GM19468 (cell line): ENCODE measurements around the gene MINDY1.

ENCODE experiments used
- ATAC-seq: cut with Tn5 transposase; IDR thresholded peaks from one replicate; pipeline ENCODE4 v1.9.1; 2021; ENCODE audit warnings: mild to moderate bottlenecking, moderate library complexity, moderate number of reproducible peaks; ENCODE audit not compliant: unreplicated experiment; ENCODE audit errors: extremely low read depth

Gene MINDY1

DNA sequence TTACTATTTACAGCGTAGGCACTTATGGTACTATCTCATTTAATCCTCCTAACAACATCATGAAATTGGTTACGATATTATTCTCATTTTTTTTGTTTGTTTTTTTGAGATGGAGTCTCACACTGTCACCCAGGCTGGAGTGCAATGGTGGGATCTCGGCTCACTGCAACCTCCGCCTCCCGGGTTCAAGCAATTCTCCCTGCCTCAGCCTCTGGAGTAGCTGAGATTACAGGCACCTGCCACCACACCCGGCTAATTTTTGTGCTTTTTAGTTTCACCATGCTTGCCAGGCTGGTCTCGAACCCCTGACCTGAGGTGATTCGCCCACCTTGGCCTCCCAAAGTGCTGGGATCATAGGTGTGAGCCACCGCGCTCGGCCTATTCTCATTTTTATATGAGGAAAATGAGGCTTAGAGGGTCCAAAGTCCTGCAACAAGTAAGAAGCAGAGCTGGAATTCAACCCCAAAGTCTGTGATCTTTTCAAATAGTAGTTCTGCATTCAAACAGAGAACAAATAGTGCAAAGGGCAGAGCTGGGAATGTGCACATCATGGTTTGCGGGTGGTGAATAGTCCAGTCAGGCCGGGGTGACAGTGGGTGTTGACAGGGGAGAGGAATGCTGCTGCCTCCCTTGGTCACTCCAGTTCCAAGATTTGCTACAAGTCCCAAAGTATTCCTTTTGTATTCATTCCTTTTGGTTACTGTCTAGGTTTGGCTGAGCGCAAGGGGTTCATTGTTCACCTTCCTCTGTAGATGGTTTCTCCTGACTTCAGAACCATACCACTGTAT, 6.2 kb upstream of the MINDY1 start:
- ATAC-seq, result no peak

- ATAC-seq, result no peak
Observed at GRCh38 chr1:151011154-151011850, 4.6 kb upstream of the MINDY1 start.

DNA sequence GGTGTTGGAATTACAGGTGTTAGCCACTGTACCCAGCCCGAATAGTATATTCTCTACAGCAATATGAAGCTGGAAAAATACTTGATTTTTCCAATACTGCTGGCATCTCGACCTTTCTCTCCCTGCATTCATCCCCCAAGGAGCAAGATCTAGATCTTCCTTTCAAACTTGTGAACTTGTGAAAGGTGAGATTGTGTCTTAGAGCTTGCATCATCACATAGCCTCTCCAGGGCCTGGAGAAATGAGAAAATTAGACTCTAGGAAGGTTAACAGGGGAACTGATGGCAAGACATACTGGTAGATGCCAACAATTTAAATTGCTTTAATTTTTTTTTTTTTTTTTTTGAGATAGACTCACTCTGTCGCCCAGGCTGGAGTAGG, 3.6 kb upstream of the MINDY1 start:
- no peak for ATAC-seq

DNA sequence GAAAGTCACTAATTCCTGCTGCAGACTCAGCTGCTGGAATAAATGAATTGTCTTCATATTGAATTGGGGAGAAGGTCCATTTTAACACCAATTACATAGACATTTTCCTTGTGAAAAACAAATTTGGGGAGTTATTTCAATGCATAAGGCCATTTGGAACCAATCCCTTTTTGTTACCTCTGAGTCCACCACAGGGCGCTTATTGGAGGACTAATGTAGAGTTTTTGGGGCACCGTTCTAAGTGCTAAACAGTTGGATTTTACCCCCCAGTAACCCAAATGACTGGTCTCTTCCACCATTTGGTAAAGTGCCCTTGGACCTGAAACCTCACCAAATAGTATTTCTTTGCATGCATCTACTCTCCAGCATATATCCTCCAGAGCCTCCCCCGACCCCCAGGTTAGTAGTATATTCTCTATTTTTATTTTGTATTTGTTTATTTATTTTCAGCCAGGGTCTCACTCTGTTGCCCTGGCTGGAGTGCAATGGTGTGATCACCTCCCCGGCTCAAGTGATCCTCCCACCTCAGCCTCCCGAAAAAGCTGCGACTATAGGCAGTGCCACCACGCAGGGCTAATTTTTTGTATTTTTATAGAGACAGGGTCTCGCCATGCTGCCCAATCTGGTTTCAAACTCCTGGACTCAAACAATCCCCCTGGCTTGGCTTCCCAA, 3.1 kb upstream of the MINDY1 start:
- ATAC-seq, result no peak

DNA sequence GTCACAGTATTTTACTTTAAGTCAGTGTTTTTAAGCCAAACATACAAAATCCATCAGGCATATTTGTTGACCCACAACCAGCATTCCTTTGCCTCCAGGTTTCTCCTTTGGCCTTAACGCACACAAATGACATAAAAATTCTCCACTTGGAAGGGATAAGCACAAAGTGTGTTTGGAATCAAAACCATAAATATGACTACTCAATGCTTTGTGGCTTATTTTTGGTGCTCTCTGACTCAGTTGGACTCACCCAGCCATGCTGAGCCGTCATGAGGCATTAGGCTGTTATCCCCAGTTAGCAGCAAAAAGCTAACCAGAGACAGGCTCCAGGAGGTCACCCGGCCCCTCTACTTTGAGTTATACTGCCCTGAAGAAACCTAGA, 2.5 kb upstream of the MINDY1 start:
- ATAC-seq, result no peak

GRCh38 chr1:151008244-151009205, 1.8 kb upstream of the MINDY1 start, which contains the start of gene PRUNE1:
TSS of gene PRUNE1 (plus strand) at chr1:151008449. CDS start at chr1:151008633, 184 bp downstream.
- ATAC-seq, result peak; percentile 36

GRCh38 chr1:151007853-151008243, 1.1 kb upstream of the MINDY1 start:
- no peak for ATAC-seq

GRCh38 chr1:151005729-151006319, 878 bp downstream of the MINDY1 start:
- ATAC-seq, result no peak

DNA sequence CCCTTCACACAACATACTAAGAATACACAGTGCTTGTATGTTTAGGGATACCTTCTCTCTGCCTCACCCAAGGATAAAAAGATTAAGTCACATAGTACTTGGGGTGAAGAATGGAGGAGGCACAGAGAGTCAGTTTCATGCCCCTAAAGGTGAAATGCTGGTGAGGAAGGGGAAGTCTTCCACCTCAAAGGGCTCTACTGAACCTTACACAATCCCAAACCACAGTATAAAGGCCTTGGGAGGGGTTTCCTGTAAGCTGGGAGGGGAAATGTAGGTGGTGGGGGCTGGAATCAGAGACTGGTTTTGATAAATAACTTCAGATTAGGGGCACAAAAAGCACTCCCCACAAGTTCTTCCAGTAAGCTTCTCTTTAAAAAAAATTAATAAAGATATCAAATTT, 3.5 kb downstream of the MINDY1 start:
- ATAC-seq, result no peak

- ATAC-seq, result no peak
Observed at GRCh38 chr1:151002611-151003010, 4.1 kb downstream of the MINDY1 start.

DNA sequence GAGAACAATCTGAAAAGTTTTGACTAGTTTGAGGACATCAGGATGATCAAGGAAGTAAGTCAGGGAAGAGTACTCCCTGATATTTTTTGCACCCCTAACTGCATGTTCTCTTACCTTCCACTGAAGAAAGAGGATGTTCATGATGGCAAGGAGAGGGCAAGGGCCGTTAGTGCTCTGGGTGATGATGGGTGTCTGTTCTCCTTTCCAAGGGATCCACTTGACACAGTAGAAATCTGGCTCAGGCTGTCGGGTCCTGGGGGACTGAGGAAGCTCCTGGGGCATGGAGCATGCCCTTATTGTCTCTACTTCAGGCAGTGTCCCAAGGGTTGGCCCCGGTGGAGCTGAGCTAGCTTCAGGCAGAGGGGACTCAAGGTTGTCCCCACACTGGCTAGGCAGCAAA, 4.7 kb downstream of the MINDY1 start:
- ATAC-seq, result no peak

DNA sequence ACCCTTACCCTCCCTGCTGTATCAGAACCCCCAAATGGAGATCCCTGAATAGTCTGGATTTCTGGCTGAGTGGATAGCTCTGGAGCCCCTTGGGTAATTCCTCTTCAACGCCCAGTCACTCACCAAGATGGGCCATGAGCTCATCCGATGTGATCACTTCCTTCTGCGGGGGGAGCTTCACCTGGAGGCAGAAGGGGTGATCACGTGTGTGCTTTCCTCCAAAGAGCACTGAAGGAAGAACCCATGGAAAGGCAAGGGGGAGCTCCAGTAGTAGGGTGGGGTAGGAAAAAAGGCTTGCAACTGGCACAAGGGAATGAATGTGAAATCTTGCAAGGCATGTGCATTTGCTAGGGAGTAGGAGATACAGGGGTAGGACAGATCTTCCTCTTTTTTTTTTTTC, 5.1 kb downstream of the MINDY1 start:
- no peak for ATAC-seq

- no peak for ATAC-seq
Observed at GRCh38 chr1:151000408-151000807, 6.3 kb downstream of the MINDY1 start.

DNA sequence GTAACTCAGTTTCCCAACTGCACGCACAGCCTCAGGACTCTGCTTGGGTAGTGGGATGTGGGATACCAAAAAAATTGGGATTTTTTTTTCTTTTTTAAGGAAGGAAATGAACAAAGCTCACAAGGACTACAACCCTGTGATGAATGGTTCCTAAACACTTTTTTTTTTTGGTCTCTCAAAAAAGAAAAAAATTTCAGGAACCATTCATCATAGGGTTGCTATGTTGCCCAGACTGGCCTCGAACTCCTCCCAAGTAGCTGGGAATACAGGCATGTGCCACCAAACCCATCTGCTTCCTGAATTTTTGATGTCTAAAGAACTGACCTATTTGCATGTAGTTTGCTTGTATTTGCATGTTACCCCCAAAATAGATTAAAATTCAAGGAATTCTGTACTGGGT, 6.8 kb downstream of the MINDY1 start:
- no peak for ATAC-seq

- ATAC-seq, result no peak
Observed at GRCh38 chr1:150999051-150999674, 7.5 kb downstream of the MINDY1 start.

GRCh38 chr1:150997949-150998348, 8.8 kb downstream of the MINDY1 start:
- no peak for ATAC-seq

DNA sequence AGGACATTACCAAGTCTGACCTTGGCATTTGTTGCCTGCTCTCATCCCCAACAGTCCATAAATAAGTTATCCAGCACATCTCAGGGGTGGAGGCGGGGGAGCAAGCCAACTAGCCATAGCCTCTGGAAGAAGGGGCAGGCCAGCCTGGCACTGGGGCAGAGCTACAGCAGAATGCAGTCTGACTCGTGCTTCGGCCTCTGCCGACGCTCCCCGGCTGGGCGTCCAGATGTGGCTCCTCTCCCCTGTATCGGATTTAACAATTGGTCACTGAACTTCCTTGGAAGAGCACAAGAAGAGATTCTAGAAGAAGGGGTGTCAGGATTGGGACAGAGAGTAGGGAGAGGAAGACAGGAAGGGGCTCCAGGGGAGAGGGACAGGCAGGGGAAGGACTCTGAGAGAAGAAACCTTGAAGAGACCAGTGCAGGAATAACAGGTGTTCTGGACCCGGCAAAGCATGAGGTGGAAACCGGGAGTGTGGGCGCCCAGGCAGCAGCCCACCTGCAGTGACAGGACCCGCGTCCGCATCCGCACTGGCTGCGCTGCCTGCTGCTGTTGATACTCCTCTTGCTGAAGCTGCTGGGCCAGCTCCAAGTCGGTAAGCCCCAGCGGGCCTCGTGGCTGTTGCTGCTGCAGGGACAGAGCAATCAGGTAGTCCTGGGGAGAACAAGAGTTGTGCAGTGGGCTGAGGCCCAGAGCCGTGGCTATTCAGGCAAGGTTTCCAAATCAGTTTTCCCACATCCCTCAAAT, 9.4 kb downstream of the MINDY1 start:
- no peak for ATAC-seq

GRCh38 chr1:150995896-150996295, 10.8 kb downstream of the MINDY1 start:
- no peak for ATAC-seq

DNA sequence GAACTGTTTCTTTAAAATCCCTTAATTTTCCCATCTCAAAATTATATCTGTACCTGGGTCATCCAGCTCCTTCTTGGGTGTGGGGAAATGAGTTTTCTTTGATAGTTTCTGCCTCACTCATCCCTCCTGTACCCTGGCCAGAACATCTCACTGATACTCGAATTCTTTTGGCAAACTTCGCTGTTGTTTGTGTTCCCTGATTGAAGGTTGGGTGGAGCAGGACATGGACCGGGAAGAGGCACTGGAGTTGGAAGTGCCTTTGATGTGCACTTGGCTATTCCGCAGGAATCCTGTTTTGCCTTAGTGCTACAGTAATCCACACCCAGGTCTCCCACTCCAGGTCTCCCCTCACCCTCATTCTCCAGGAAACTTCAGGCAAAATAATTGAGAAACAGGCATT, 11.2 kb downstream of the MINDY1 start:
- no peak for ATAC-seq
